Neural cell (in vitro differentiated cells): ENCODE measurements around the gene TRAF2. TPM values are rescaled to one million over a fixed set of nuclear protein-coding genes. Genes with fewer than 3 reads are reported as not detected.

Experiments
- H2AFZ ChIP-seq: fragments of 200-600, 300-800 bp; sonication (generic), shearing (Covaris generic); 2 replicates; pipeline ENCODE4 v1.6.0; 2014; ENCODE audit warnings: low read depth, mild to moderate bottlenecking, antibody characterized with exemption, low read length, moderate library complexity
- H3F3A ChIP-seq: fragments of 200-600 bp; shearing (Covaris generic); 2 replicates; pipeline ENCODE4 v1.6.1; 2016; ENCODE audit warnings: mild to moderate bottlenecking, moderate library complexity, mixed read lengths, antibody characterized with exemption, low read length; ENCODE audit not compliant: insufficient read depth, poor library complexity, severe bottlenecking
- H3K27ac ChIP-seq: fragments of 200-600, 300-800 bp; sonication (generic), shearing (Covaris generic); 2 replicates; pipeline ENCODE4 v1.5.1; 2014; ENCODE audit warnings: mild to moderate bottlenecking, low read length, moderate library complexity
- H3K27me3 ChIP-seq: fragments of 300-800, 200-600 bp; sonication (generic), shearing (Covaris generic); 2 replicates; pipeline ENCODE4 v1.6.0; 2014; ENCODE audit warnings: mild to moderate bottlenecking, low read depth, low read length, moderate library complexity; ENCODE audit not compliant: insufficient read depth
- H3K36me3 ChIP-seq: fragments of 300-800, 200-600 bp; sonication (generic), shearing (Covaris generic); 2 replicates; pipeline ENCODE4 v1.5.1; 2014; ENCODE audit warnings: mild to moderate bottlenecking, antibody characterized with exemption, low read length, moderate library complexity; ENCODE audit not compliant: insufficient read depth
- H3K4me2 ChIP-seq: fragments of 300-800, 200-600 bp; sonication (generic), shearing (Covaris generic); 2 replicates; pipeline ENCODE4 v1.6.0; 2014; ENCODE audit warnings: mild to moderate bottlenecking, low read length
- H3K4me3 ChIP-seq: fragments of 300-800, 200-600 bp; sonication (generic), shearing (Covaris generic); 2 replicates; pipeline ENCODE4 v1.5.1; 2014; ENCODE audit warnings: mild to moderate bottlenecking, low read length, moderate library complexity
- H3K79me2 ChIP-seq: fragments of 200-600 bp; shearing (Covaris generic); replicated peaks from 2 replicates; pipeline ENCODE4 v1.6.0; 2014; ENCODE audit warnings: mild to moderate bottlenecking, low read length, moderate library complexity; ENCODE audit not compliant: insufficient read depth
- H3K9ac ChIP-seq: fragments of 300-800, 200-600 bp; sonication (generic), shearing (Covaris generic); 2 replicates; pipeline ENCODE4 v1.6.1; 2016; ENCODE audit warnings: mild to moderate bottlenecking, low read length, mixed read lengths
- H3K9me2 ChIP-seq: fragments of 200-600 bp; shearing (Covaris generic); 2 replicates; pipeline ENCODE4 v1.6.1; 2016; ENCODE audit warnings: mild to moderate bottlenecking, low read length, mixed read lengths; ENCODE audit not compliant: insufficient read depth
- H3K9me3 ChIP-seq: fragments of 200-600, 300-800 bp; sonication (generic), shearing (Covaris generic); 2 replicates; pipeline ENCODE4 v1.6.1; 2016; ENCODE audit warnings: mild to moderate bottlenecking, mixed run types, low read length, moderate library complexity, mixed read lengths
- H4K20me1 ChIP-seq: fragments of 200-600 bp; shearing (Covaris generic); 2 replicates; pipeline ENCODE4 v1.6.1; 2016; ENCODE audit warnings: mild to moderate bottlenecking, mixed run types; ENCODE audit not compliant: insufficient read depth
- EP300 ChIP-seq: fragments of 450-650 bp; conservative IDR thresholded peaks from 2 replicates; pipeline ENCODE4 v1.6.1; 2014; ENCODE audit warnings: antibody characterized with exemption, mild to moderate bottlenecking, moderate library complexity; ENCODE audit not compliant: poor library complexity, severe bottlenecking
- EZH2 ChIP-seq: fragments of 200-600, 300-800 bp; shearing (Covaris generic), sonication (generic); IDR thresholded peaks from 2 replicates; pipeline ENCODE4 v1.6.1; 2014; ENCODE audit warnings: antibody characterized with exemption, low read length, borderline replicate concordance, mild to moderate bottlenecking; ENCODE audit not compliant: insufficient read depth, poor library complexity, severe bottlenecking
- MXI1 ChIP-seq: fragments of 450-650 bp; conservative IDR thresholded peaks from 2 replicates; pipeline ENCODE4 v1.6.1; 2014; ENCODE audit warnings: antibody characterized with exemption, mild to moderate bottlenecking; ENCODE audit not compliant: poor library complexity, severe bottlenecking
- POLR2AphosphoS5 ChIP-seq: IDR thresholded peaks from 2 replicates; pipeline ENCODE4 v1.6.1; 2012
- RAD21 ChIP-seq: fragments of 450-650 bp; conservative IDR thresholded peaks from 2 replicates; pipeline ENCODE4 v1.6.1; 2014; ENCODE audit warnings: antibody characterized with exemption, mild to moderate bottlenecking, moderate library complexity
- SMC3 ChIP-seq: fragments of 450-650 bp; conservative IDR thresholded peaks from 2 replicates; pipeline ENCODE4 v1.6.1; 2014; ENCODE audit warnings: antibody characterized with exemption, mild to moderate bottlenecking, moderate library complexity; ENCODE audit not compliant: poor library complexity
- TAF1 ChIP-seq: IDR thresholded peaks from 2 replicates; pipeline ENCODE4 v1.6.1; 2012; ENCODE audit warnings: low read depth
- polyA plus RNA-seq: library from polyadenylated mRNA; depleted of rRNA; stranded (reverse); fragments of >200 nt; gene quantifications from 2 replicates; pipeline ENCODE4 v1.2.3, GENCODE V29; 2014
- TF ChIP-seq, protein P1 (sequence below): IDR thresholded peaks from 2 replicates; pipeline ENCODE4 v1.6.1; 2012; ENCODE audit warnings: borderline replicate concordance
- TF ChIP-seq, protein P2 (sequence below): fragments of 450-650 bp; IDR thresholded peaks from 2 replicates; pipeline ENCODE4 v1.5.1; 2014; ENCODE audit warnings: antibody characterized with exemption, mild to moderate bottlenecking, moderate library complexity; ENCODE audit not compliant: poor library complexity, severe bottlenecking

TRAF2 gene
- polyA plus RNA-seq, 1 donor from 2014 or later, result 14.6 TPM

DNA sequence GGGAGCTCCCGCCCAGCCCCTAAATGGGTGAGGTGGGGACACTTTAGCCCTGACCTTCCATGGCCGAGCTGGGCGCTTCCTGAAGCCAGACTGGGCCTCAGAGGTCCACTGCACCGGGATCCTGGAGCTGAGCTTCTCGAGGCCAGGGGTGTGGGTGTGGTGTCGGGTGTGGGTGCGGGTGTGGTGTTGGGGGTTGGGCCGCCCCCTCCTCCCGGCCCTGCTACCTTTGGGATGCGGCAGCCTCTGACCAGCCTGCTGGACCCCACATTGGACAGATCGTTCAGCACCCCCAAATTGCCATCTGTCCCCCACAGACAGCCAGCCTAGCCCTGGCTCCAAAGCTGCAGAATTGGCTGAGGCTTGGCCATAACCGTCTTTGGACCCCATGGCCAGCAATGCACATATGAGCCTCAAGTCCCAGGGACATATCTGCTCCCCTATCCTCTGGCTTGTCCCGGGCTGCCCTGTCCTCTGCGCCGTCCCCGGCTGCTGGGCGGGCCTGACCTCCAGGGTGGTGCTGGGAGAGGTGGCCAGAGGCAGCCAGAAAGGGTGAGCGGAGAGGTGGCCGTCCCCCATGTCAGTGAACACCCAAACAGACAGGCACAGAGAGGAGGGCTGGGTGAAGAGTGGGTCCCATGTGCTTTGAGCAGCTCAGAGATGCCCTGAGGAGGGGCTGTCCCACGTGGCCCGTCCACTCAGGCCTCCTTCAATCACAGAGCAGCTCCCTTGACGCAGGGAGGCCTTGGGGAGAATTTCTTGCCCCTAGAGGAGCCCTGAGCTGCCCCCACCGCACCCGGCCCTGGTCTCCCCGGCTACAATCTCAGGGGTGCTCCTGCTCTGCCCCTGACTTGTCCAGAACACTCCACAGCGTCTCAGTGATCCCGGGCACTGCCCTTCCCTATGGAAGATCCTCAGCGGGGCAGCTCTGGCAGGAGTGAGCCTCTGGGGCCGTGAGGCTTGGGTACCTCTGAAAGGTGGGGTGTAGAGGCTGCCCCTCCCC lies 87.6 kb downstream of the TRAF2 start:
- peaks cover 11% of the 10 kb centered on the region for H3K27me3 ChIP-seq
- no peaks in the 10 kb centered on the region for H3K9me2 ChIP-seq
- TF ChIP-seq EP300 (no peak), TAF1 (no peak), MXI1 (no peak)
- H2AFZ ChIP-seq, result no peak overlapping the region
- H3K79me2 ChIP-seq, result no peaks in the 10 kb centered on the region
- H3K27ac ChIP-seq, result no peak overlapping the region
- H3F3A ChIP-seq, result no peaks in the 10 kb centered on the region
- H4K20me1 ChIP-seq, result no peaks in the 10 kb centered on the region
- H3K4me3 ChIP-seq, result no peak overlapping the region
- H3K4me2 ChIP-seq, result no peak overlapping the region
- H3K36me3 ChIP-seq, result no peaks in the 10 kb centered on the region
- no peak overlapping the region for H3K9ac ChIP-seq
- H3K9me3 ChIP-seq, result no peaks in the 10 kb centered on the region

DNA sequence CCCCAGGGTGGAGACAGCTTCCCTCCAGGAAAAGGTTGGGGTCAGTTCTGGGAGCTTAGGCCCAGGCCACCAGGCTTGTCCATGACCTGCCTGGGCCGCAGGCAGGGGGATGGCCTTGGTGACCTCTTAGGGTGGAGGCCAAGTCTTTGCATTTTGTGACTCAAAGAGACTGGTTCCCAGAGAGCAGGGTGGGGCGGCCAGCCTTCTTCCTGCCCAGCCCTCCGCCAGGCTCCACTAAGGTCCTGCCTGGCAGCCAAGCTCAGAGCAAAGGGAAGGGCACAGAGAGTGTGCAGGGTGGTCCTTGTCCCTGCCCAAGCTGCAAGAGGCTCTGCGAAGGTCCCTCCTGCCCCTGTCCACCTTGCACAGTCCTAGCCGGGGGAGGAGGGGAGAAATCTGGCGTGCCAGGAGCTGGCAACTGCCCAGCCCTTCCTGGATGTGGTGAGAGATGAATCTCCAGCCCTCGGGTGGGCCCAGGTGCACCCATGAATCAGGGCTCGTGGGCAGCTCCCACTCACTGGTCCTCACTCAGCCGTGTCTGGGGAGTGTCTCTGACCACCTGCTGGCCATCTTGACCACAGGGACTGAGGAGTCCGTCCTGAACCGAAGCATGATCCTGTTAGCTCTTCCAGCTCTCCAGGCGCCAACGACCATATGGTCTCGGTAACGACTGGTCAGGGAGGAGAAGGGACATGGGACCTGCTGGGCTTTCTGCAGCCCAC lies 88.7 kb downstream of the TRAF2 start:
- H3K4me2 ChIP-seq, result no peak overlapping the region
- no peaks in the 10 kb centered on the region for H3K36me3 ChIP-seq
- no peak overlapping the region for H3K27ac ChIP-seq
- H3F3A ChIP-seq, result no peaks in the 10 kb centered on the region
- no peaks in the 10 kb centered on the region for H3K9me2 ChIP-seq
- H3K4me3 ChIP-seq, result no peak overlapping the region
- peaks cover 11% of the 10 kb centered on the region for H3K27me3 ChIP-seq
- TF ChIP-seq, protein P1, sequence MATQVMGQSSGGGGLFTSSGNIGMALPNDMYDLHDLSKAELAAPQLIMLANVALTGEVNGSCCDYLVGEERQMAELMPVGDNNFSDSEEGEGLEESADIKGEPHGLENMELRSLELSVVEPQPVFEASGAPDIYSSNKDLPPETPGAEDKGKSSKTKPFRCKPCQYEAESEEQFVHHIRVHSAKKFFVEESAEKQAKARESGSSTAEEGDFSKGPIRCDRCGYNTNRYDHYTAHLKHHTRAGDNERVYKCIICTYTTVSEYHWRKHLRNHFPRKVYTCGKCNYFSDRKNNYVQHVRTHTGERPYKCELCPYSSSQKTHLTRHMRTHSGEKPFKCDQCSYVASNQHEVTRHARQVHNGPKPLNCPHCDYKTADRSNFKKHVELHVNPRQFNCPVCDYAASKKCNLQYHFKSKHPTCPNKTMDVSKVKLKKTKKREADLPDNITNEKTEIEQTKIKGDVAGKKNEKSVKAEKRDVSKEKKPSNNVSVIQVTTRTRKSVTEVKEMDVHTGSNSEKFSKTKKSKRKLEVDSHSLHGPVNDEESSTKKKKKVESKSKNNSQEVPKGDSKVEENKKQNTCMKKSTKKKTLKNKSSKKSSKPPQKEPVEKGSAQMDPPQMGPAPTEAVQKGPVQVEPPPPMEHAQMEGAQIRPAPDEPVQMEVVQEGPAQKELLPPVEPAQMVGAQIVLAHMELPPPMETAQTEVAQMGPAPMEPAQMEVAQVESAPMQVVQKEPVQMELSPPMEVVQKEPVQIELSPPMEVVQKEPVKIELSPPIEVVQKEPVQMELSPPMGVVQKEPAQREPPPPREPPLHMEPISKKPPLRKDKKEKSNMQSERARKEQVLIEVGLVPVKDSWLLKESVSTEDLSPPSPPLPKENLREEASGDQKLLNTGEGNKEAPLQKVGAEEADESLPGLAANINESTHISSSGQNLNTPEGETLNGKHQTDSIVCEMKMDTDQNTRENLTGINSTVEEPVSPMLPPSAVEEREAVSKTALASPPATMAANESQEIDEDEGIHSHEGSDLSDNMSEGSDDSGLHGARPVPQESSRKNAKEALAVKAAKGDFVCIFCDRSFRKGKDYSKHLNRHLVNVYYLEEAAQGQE, result no peak
- TF ChIP-seq TAF1 (no peak), RAD21 (no peak), POLR2AphosphoS5 (no peak), EZH2 (no peak), EP300 (no peak), SMC3 (no peak), MXI1 (no peak)
- TF ChIP-seq, protein P2, sequence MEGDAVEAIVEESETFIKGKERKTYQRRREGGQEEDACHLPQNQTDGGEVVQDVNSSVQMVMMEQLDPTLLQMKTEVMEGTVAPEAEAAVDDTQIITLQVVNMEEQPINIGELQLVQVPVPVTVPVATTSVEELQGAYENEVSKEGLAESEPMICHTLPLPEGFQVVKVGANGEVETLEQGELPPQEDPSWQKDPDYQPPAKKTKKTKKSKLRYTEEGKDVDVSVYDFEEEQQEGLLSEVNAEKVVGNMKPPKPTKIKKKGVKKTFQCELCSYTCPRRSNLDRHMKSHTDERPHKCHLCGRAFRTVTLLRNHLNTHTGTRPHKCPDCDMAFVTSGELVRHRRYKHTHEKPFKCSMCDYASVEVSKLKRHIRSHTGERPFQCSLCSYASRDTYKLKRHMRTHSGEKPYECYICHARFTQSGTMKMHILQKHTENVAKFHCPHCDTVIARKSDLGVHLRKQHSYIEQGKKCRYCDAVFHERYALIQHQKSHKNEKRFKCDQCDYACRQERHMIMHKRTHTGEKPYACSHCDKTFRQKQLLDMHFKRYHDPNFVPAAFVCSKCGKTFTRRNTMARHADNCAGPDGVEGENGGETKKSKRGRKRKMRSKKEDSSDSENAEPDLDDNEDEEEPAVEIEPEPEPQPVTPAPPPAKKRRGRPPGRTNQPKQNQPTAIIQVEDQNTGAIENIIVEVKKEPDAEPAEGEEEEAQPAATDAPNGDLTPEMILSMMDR, result no peak
- H4K20me1 ChIP-seq, result no peaks in the 10 kb centered on the region
- no peak overlapping the region for H3K9ac ChIP-seq
- H3K79me2 ChIP-seq, result no peaks in the 10 kb centered on the region
- H3K9me3 ChIP-seq, result no peaks in the 10 kb centered on the region
- no peak overlapping the region for H2AFZ ChIP-seq
